Liver (tissue), 3 donors: ENCODE results near the gene CD40.
"Not testable (repeated sequence)": the region's sequence is repeated elsewhere in the genome, so short reads cannot be mapped to it uniquely, and the experiment has no call there.

ENCODE experiments used
- CTCF ChIP-seq: fragments of 150-350 bp; IDR thresholded peaks from 2 replicates; pipeline ENCODE4 v1.5.1; 2017; ENCODE audit warnings: improper control_type of control experiment, low read depth, low read length; ENCODE audit not compliant: missing input control
- EGR1 ChIP-seq, 2 donors: IDR thresholded peaks; 2 replicates each; pipeline ENCODE4 v1.6.1; 2016 to 2018; ENCODE audit warnings: antibody characterized with exemption in 2 of 2, low read depth in 2 of 2
- GABPA ChIP-seq, 2 donors: IDR thresholded peaks in 1 of 2; conservative IDR thresholded peaks in 1 of 2; 2 replicates each; pipeline ENCODE4 v1.6.1; 2016; ENCODE audit warnings: antibody characterized with exemption in 2 of 2, mild to moderate bottlenecking in 1 of 2, moderate library complexity in 1 of 2
- RAD21 ChIP-seq, 2 donors: IDR thresholded peaks; 2 replicates each; pipeline ENCODE4 v1.6.1; 2016; ENCODE audit warnings: antibody characterized with exemption in 2 of 2, mild to moderate bottlenecking in 2 of 2
- TAF1 ChIP-seq: conservative IDR thresholded peaks from 2 replicates; pipeline ENCODE4 v1.6.1; 2016; ENCODE audit warnings: antibody characterized with exemption, mild to moderate bottlenecking
- donor health status: healthy.
- donor health status: healthy.

GRCh38 chr20:46091622-46092535 is 26.2 kb upstream of the CD40 start:
- TF ChIP-seq CTCF; RAD21 (IDR thresholded peaks at IDR 0.05); EGR1 (IDR thresholded peaks at IDR 0.05; ENCODE audit: low read depth in 2 of 2); TAF1; GABPA (IDR thresholded peaks at IDR 0.05 in 1 of 2, conservative IDR thresholded peaks at IDR 0.05 in 1 of 2): not testable (repeated sequence)
